HG02623 (cell line): ENCODE results near the gene VPS13A.
"Not testable (repeated sequence)": the region's sequence is repeated elsewhere in the genome, so short reads cannot be mapped to it uniquely, and the experiment has no call there.

ENCODE experiments used
- ATAC-seq: cut with Tn5 transposase; IDR thresholded peaks from one replicate; pipeline ENCODE4 v1.9.1; 2021; ENCODE audit warnings: moderate library complexity; ENCODE audit not compliant: unreplicated experiment

Gene VPS13A

DNA sequence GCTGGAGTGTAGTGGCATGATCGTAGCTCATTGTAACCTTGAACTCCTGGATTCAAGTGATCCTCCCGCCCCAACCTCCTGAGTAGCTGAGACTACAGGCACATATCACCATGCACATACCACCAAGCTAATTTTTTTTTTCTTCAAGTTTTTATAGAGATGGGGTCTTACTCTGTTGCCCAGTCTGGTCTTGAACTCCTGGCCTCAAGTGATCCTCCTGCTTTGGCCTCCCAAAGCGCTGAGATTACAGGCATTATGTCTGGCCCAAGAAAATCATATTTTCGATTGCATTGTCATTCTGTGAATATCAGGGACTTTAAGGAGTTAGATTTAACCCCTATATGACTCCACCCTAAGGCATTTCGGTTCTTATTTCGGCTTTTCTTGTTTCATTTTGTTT lies 116.6 kb downstream of the VPS13A start:
- no peak for ATAC-seq

DNA sequence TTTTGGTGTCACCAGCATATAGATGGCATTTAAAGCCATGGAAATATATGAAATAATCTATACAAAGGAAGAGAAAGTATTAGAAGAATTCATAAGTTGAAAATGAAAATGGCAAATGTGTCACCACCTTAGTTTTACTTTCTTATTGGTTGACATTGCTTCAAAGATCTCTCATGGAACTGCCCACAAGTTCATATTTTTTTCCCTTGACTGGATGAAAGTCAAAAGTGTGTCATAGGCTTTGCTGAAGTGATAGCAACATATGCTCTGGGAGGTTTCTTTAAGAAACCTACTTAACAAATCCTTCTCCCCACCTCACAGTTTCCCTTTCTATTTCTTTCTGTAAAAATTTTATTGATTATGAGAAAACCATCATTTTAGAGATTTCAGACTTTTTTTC lies 127.2 kb downstream of the VPS13A start:
- no peak for ATAC-seq

DNA sequence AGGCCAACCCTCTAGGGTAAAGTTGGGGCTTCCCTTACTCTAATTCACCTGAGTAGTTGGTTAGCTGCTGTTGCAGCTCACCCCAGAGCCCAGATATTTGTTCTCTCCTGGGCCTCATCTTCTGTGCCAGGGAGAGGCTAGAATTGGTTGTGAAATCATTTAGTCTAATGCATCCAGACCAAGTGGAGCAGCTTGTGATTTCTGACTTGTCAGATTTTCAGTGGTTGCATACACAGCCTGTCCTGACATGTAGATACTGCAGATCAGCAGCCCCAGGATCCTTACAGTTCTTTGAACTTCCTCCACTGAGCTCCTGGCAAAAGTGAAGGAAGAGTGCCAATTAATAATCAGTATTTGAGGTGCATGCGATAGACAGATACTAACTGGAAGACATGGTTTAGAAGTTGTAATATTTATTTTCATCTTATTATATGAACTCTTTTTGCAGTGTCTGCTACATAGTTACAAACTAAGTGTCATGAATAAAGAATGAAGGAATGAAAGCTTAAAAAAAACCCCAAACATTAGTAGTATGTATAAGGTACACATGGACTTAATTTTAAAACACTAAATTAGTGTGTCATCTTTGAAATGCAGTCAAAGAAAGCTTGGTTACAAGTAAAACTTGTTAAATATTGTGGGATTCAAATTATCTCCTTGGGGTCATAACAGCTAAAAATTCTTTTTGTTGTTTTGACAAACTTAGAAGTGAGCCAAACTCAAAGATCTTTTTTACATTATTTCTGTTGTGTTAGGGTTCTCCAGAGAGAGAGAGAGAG lies 128.5 kb downstream of the VPS13A start:
- ATAC-seq = no peak

DNA sequence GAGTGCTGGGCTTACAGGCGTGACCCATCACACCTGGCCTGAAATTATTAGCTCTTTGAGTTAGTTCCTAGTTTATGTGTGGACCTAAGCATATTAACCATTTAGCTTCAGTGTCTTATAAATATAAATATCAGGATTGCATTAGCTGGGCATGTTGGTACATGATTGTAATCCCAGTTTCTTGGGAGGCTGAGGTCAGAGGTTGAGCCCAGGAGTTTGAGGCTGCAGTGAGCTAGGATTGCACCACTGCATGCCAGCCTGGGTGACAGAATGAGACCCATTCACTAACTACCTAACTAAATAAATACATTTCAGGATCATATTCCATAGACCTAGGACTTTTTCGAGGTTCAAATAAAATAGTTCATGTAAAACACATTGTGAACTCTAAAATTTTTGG lies 129.8 kb downstream of the VPS13A start:
- ATAC-seq = no peak

DNA sequence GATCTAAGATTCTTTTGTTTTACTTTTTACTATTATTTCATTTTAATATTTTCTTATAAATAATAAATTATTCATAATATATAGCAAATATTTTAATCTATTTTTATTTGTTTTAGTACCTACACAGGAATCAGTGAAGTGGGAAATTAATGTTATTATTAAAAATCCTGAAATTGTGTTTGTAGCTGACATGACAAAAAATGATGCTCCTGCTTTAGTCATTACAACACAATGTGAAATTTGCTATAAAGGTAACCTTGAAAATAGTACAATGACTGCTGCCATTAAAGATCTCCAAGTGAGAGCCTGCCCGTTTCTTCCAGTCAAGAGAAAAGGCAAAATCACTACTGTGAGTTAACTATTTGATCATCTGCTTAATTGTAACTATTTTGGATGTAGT lies 138.7 kb downstream of the VPS13A start:
- ATAC-seq = no peak

DNA sequence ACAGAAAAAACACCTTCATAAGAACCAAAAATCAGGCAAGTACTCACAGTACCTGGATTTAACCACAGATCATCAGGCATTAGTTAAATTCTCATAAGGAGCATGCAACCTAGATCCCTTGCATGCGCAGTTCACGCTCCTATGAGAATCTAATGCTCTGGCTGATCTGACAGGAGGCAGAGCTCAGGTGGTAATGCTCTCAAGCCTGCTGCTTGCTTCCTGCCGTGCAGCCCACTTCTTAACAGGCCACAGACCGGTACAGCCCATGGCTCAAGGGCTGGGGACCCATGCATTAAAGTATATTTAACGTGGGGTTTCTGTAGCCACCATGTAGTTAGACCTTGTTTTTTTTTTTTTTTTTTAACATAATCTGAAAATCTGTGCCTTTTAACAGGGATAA lies 147.7 kb downstream of the VPS13A start:
- ATAC-seq = no peak

DNA sequence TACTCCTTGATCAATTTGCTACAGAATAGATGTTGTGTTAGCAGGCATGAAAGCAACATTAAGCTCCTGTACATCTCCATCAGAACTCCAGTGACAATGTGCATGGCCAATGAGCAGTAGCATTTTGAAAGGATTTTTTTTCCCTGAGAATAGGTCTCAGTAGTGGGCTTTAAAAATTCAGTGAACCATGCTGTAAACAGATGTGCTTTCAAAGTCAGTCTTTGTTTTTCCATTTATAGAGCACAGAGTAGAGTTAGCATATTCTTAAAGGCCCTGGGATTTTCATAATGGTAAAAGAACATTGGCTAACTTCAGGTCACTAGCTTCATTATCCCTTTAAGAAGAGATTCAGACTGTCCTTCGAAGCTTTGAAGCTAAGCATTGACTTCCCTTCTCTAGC lies 150.8 kb downstream of the VPS13A start:
- ATAC-seq = no peak

DNA sequence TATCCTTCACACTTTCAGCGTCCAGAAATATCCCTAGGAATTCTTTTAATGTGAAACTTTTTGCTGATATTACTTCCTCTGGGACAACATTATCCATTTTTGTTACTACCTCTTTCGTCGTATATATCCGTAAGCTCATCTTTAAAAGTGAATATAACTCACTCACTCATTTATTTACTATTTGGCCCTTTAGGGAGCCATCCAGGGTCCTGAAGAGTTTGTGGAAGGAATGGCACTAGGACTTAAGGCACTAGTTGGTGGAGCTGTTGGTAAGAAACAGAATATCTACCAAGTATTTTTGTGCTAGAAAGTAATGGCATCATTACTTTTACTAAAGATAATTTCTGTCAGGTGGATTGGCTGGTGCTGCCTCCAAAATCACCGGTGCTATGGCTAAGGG lies 192.7 kb downstream of the VPS13A start:
- no peak for ATAC-seq

DNA sequence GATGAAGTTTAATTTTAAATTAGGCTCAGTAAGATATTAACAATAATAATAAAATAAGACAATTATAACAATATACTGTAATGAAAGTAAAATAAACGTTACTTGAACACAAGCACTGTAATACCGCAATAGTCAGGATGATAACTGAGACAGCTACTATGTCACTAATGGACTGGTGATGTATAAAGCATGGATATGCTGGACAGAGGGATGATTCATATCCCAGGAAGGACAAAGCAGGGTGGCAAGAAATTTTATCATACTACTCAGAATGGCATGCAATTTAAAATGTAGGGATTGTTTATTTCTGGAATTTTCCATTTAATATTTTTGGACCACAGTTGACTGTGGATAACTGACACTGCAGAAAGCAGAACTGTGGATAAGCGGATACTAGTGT lies 196.9 kb downstream of the VPS13A start:
- no peak for ATAC-seq

DNA sequence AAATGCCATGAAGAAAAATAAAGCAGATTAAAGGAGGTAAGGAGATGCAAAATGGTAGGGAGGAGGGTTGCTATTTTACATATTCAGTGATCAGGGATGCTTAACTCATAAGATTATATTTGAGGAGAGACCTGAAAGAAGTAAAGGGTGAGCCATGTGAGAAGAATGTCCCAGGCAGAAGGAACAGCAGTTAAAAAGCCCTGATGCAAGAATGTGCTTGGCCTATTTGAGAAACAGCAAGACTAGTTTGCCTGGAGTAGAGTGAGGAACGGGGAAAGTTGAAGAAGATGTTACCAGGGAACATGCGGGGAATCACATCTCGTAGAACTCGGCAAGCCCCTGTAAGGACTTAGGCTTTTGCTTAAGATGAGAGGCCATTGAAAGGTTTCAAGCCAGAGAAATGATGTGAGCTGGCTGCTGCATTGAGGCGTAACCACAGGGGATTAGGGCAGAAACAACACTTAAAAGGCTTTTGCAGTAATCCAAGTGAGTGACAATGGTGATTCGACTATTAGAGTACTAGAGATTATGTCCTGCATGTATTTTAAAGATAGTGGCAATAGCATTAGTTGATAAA lies 198.7 kb downstream of the VPS13A start:
- ATAC-seq = no peak

DNA sequence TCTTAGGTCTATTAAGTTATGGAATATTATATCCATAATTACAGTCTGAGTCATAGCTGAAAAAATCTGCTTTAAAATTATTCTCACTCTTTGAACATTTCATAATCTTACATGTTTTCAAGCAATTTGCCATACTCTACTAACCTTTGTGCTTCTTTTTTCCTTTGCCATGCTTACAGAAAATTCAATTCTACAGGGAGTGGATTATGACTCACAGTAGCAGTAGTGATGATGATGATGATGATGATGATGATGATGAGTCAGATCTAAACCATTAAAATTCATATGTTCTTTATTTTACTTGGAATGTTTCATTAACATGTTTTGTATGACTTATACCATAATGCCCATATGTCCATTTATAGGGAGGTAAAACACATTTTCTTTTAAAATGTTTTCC lies 207.1 kb downstream of the VPS13A start:
- no peak for ATAC-seq

DNA sequence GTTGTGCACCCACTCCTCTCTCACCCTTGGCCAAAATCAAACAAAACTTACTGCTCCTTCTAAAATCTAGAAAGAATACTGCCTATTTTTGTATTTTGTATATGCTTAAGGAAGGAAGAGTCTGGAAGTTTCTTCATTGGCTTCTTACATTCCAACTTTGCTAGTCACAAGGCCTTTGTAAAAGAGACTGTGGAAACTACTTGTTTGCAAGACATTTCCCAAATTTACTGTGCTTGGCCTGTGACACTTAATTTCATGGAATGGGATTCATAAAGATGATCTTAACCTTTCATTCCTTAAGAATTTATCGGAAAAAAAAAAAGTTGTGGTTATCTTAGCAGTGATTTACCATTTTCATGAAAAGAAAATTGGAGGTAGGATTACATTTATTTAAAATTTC lies 208.9 kb downstream of the VPS13A start:
- no peak for ATAC-seq

DNA sequence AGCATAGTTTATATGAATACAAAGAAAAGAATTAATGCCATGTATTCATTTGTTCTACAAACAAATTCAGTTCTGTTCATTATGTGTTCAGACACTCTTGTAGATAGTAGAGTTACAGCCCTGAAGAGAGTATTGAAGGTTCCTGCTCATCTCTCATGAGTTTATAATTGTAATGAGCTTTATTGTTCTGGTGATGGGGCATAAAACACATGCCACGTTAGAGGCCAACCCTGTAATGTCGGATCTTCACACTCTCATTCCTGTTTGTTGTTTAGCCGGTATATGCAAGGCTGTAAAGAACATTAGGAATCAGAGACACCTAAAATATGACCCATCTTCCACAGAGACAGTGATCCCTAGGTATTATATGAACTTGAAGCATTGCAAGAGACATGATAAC lies 214.5 kb downstream of the VPS13A start:
- no peak for ATAC-seq

DNA sequence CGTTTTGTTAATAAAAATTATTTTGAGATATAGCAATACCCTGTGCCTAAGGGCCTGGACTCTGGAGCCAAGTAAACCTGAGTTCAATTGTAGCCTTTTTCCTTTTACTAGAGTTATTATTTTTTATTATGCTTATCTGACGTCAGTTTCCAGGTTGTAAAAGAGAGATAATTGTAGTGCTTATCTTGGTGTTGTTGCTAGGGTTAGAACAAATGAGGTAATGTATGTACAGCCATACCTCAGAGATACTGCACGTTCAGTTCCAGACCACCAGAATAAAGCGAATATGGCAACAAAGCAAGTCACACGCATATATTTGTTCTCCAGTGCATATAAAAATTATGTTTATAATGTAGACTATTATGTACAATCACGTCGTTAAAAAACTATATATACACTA lies 215.0 kb downstream of the VPS13A start:
- ATAC-seq = no peak

DNA sequence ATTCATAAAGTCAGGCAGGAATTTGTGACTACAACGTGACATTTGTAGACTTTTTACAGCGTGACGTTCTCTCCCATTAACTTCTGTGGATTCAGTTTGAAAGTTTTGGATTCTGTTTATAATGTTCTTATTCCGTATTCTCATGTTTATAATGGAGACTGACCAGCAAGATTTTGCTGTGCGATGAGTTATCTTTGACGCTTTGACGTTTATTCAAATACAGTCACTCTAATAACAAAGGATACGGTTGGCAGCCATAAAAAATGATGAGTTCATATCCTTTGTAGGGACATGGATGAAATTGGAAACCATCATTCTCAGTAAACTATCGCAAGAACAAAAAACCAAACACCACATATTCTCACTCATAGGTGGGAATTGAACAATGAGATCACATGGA lies 221.2 kb downstream of the VPS13A start:
- ATAC-seq = not testable (repeated sequence)

DNA sequence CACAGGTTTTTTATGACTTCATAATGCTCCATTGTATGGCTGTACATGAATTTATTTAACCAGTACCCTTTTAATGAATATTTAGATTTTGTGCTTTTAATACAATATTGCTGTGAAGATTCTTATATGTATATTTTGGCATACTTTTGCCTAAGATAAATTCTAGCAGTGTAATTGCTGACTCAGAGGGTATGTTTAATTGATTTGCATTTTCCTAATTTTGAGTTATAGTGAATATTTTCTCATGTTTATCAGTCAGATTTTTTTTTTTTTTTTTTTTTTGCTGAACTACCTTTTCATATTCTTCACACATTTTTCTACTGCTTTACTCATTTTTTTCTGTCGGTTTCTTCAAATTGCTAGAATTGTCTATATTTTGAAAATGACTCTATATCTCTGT lies 222.6 kb downstream of the VPS13A start:
- ATAC-seq = no peak

DNA sequence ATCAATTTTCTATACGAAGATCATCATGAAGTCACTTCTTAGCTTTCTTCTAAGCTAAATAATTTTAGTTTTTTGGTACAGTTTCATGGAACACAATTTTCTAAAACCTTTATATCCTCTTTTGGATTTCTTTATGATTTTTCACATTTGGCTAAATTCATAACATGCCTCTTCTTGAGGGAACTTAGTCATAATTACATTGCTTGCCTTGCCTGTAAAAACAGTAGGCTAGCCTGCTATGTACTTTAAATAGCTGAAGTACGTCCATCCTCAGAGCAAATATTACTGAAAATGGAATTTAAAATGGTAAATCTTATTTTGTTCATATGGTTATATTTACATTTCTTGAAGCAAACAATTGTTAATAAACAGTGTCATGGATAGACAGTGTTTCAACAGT lies 225.0 kb downstream of the VPS13A start:
- no peak for ATAC-seq

DNA sequence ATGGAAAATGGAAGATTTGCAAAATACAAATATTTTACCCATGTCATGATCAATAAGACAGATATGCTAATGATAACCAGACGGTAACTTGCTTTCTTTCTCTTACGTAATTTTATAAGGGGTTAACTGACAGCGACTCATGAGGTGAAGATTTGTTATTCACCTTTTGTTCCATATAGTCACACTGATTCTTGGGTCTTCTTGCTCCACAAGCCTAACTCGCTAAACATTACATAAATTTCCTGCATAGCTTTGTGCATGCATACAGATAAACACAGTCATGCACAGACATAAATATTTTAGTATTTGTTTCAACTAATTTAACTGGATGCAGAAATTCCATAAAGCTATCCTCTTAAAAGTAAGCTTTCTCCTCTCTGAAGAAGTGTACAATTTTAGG lies 225.9 kb downstream of the VPS13A start:
- no peak for ATAC-seq

DNA sequence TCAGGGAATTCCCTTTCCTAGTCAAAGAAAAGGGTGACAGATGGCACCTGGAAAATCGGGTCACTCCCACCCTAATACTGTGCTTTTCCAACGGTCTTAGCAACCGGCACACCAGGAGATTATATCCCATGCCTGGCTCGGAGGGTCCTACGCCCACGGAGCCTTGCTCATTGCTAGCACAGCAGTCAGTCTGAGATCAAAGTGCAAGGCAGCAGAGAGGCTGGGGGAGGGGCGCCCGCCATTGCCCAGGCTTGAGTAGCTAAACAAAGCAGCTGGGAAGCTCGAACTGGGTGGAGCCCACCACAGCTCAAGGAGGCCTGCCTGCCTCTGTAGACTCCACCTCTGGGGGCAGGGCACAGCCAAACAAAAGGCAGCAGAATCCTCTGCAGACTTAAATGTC lies 231.2 kb downstream of the VPS13A start:
- not testable (repeated sequence) for ATAC-seq

DNA sequence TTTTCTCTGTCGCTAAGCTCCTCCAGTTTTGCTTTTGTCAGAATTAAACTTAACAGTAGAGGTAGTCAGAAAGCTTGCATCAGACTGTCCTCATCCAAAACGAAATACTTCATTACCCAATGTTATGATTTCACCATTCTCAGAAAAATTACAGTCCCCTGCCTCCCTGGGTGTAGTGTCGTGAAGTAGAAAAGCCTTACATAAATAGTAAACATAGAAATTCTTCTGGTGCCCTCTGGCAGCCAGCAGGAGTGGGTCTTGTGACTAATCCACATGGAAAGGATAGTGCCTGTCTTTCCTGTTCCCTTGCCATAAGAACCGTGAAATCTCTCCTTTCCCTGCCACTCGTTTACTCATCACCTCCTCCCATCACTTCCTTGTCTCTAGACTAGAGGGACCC lies 240.2 kb downstream of the VPS13A start:
- no peak for ATAC-seq

DNA sequence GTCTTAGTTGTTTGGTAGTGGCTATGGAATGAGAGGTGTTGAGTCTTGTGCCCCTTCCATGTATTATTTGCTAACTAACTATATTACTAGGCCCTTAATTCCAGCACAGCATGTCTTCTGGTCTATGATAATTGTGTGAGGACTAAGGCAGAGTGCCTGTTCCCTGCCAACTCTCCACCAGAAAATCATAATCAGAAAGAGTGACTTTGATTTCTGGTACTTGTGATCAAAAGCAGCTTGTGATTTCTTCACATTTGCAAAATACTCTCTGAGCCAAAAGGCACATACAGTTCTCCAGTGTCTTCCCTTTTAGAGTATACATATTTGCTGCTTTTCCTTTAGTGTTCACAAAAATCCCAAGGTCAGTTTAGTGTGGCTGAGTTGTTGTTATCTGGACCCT lies 240.9 kb downstream of the VPS13A start:
- ATAC-seq = no peak

DNA sequence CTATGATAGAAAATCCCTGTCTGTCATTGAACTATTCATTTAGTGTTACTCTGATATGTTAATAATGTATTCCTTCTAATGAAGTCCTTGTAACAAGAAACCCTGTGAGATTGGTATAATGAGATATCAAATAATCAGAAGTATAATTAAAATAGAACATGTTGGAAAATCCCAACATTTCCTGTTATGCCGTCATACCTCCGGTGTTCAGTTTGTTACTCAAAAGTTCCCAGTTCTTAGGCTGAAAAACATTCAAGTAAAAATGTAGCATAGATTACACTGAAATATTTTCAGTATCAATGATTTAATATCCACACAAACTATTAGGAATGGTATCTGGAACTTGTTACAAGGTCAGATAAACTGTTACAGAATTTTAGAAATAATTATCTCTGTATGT lies 243.3 kb downstream of the VPS13A start:
- no peak for ATAC-seq
